Omental fat pad (tissue), 4 donors: ENCODE results near the gene RERE. TPM values are rescaled to one million over a fixed set of nuclear protein-coding genes. Genes with fewer than 3 reads are reported as not detected.
"Not testable (repeated sequence)": the region's sequence is repeated elsewhere in the genome, so short reads cannot be mapped to it uniquely, and the experiment has no call there.

Source experiments
- ATAC-seq: fragments of 150-250 bp; one replicate; pipeline ENCODE4 v1.9.1; 2016; ENCODE audit warnings: mild to moderate bottlenecking, moderate library complexity; ENCODE audit not compliant: low FRiP score
- DNase-seq: peaks from one replicate; pipeline ENCODE4 v3.0.0-alpha.2; 2019; ENCODE audit warnings: low spot score
- total RNA-seq, 4 donors: library from RNA; depleted of rRNA; stranded (reverse); fragments of >200 nt; gene quantifications; one replicate each; pipeline ENCODE4 v1.1.0, GENCODE V29; 2016
- TF ChIP-seq, protein P1 (sequence below), 3 donors: fragments of 450-650 bp; IDR thresholded peaks; one replicate each; pipeline ENCODE4 v1.5.1; 2016 to 2017; ENCODE audit warnings: antibody characterized with exemption in 3 of 3, mild to moderate bottlenecking in 3 of 3, moderate library complexity in 2 of 3

The RERE gene
- total RNA-seq, 4 donors from 2014 or later: 46.3 to 117 (median 55.4) TPM

DNA sequence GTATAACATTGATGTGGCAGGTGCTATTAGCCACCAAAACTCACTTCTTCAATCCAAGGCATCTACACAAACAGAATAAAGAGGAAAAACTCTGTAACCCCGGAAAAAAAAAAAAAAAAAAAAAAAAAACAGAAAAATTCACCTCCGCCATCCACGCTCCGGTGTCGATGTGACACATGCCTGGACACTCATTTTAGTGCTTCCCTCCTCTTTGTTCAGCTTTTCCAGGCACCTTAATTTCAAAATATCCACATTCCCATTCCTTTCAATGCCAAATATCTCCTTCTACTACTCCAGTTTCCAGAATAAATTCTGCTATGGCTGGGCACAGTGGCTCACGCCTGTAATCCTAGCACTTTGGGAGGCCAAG, 5.8 kb upstream of the RERE start:
- TF ChIP-seq, protein P1, sequence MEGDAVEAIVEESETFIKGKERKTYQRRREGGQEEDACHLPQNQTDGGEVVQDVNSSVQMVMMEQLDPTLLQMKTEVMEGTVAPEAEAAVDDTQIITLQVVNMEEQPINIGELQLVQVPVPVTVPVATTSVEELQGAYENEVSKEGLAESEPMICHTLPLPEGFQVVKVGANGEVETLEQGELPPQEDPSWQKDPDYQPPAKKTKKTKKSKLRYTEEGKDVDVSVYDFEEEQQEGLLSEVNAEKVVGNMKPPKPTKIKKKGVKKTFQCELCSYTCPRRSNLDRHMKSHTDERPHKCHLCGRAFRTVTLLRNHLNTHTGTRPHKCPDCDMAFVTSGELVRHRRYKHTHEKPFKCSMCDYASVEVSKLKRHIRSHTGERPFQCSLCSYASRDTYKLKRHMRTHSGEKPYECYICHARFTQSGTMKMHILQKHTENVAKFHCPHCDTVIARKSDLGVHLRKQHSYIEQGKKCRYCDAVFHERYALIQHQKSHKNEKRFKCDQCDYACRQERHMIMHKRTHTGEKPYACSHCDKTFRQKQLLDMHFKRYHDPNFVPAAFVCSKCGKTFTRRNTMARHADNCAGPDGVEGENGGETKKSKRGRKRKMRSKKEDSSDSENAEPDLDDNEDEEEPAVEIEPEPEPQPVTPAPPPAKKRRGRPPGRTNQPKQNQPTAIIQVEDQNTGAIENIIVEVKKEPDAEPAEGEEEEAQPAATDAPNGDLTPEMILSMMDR (IDR thresholded peaks at IDR 0.05): no peak
- no peak for ATAC-seq
- no peak for DNase-seq

DNA sequence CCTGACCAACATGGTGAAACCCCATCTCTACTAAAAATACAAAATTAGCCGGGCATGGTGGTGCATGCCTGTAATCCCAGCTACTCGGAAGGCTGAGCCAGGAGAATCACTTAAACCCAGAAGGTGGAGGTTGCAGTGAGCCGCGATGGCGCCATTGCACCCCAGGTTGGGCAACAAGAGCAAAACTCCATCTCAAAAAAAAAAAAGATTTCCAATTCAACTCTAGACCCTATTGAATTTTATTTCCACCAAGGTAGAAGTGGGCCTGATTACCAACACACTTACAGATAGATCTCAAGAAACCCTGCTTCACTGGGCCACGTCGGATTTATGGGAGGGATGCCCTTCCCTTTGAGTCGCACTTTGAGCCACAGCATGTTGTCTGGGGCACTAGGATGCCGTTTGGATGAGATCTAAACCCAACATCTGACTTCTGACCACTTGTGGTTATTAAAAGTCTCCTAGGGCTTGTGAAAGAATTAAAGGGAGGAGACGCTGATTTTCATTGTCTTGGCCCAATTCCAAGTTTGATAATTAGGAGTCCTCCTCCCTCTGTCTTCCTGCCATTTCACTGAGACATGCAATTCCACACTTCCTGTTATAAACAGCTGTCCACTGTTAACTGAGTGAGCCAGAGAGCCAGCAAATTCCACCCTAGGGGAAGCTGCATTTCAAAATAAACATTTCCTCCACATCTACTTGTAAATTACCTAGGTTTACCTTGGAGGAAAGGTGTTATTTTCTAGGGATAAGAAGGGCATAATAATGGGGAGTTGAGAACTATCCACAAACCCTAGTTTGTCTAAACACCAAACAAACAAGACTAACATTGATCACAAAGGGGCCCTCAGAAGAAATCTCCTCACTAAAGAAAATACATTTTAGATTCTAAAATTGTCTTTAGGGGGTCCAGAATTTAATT, 5.2 kb upstream of the RERE start:
- peak; percentile 64 for ATAC-seq
- no peak for DNase-seq
- TF ChIP-seq, protein P1 (IDR thresholded peaks at IDR 0.05): no peak

DNA sequence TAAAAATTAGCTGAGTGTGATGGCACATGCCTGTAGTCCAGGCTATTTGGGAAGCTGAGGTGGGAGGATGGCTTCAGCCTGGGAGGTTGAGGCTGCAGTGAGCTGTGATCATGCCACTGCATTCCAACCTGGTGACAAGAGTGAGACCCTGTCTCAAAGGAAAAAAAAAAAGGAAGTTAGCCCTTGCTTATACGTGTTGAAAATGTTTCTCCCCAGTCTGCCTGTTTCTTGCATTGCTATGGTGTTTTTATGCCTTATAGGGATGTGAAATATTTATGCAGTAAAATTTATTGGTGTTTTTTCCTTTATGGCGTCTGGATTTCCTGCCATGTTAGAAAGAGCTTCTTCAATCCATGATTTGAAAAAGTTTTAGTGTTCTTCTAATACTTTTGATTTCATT, 3.6 kb upstream of the RERE start:
- TF ChIP-seq, protein P1 (IDR thresholded peaks at IDR 0.05): no peak
- ATAC-seq (no peak), DNase-seq (no peak)

DNA sequence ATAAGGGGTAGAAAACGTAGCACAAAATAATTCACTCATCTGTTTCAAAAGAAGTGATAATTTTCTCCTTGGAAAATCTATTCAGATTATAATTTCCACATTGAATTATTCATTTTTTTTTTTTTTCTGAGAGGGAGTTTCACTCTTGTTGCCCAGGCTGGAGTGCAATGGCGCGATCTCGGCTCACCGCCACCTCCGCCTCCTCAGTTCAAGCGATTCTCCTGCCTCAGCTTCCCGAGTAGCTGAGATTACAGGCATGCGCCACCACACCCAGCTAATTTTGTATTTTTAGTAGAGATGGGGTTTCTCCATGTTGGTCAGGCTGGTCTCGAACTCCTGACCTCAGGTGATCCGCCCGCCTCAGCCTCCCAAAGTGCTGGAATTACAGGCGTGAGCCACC, 1.3 kb upstream of the RERE start:
- DNase-seq, ATAC-seq: not testable (repeated sequence)

DNA sequence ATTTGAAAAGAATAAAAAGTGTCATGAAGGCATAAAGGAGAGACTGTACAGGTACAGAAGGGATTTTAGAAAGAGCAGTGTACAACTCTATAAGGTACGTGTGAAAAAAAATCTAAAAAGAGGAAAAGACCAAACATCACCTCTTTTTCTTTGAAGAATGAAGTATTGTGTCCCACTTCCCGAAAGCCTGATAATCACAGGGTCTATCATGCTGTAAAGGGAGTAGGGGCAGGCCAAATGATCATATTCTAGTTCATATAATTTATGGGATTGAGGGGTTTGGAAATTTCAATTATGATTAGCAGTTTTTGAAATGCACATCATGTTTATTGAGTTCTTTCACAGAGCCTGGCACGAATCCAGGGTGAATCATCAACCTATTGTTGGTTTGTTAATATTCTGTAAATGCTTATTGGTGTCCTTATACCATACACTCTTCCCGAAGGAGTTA, 910 bp upstream of the RERE start:
- no peak for ATAC-seq
- TF ChIP-seq, protein P1 (IDR thresholded peaks at IDR 0.05): no peak
- DNase-seq: peak; percentile 73

DNA sequence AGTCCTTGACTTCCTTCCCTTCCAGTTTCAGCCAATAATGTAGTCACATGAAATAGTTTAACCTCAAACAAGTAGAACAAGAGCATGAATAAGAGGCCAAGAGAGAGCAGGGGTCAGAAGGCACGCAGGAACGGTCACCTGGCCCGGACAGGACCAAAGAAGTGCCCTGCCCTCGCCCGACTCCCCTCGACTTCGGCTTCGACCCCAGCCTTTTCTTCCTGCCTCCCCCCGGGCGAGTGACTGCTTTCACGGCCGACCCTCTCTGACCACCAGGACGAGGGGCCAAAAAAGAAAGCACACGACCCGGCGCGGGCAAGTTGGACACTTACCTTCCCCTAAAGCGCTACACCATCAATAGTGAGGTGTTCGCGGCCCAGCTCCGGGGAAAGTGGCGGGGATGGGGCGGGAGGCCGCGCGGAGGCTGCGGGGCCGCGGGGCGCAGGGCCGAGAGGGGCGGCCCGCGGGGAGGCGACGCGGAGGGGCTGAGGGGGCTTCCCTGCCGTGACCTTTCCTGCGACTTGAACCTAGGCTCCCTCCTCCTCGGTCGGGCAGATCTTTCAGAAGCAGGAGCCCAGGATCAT, 519 bp downstream of the RERE start:
- ATAC-seq: peak; percentile 21
- TF ChIP-seq, protein P1 (IDR thresholded peaks at IDR 0.05): no peak
- DNase-seq: no peak

DNA sequence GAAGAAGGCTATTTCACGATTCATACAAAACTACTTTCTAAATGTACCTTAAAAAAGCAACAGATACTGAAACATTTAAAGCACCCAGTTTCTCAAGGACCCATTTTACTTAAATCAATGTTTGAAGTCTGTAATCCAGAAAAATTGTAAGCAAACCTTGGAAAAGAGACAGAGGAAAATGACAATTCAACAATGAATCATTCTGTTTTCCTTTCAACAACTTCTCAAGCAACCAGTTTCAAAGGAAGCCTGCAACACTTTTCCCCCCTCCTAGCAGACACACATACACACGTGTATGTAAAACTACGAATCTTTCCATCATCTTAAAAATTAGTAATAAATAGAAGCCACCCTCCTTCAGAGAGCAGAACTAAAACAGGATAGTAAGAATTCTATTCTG, 1.2 kb downstream of the RERE start:
- TF ChIP-seq, protein P1 (IDR thresholded peaks at IDR 0.05): no peak
- no peak for ATAC-seq

More for the DNA sequence above, 1.2 kb downstream of the RERE start:
- no peak for DNase-seq
